Small intestine (tissue), 7 donors: ENCODE data around the gene FSIP1. TPM values are rescaled to one million over a fixed set of nuclear protein-coding genes. Genes with fewer than 3 reads are reported as not detected.
A peak's percentile ranks its signal among the peaks of the same experiment; 100 is the strongest.

Experiments
- DNase-seq, 2 donors: peaks; one replicate each; pipeline versions ENCODE4 v3.0.0 to v3.0.0-alpha.2; 2013
- FAIRE-seq: peaks from 2 replicates; lab custom pipeline; 2012; peaks lifted over from hg19 to GRCh38; lab: Jason Lieb, UNC
- H3K27ac ChIP-seq, 3 donors: one replicate each; pipeline ENCODE4 v1.5.1; 2013; ENCODE audit warnings: low read length in 2 of 3, mild to moderate bottlenecking in 2 of 3, control low read depth in 1 of 3, inconsistent platforms in 1 of 3, low read depth in 1 of 3, moderate library complexity in 1 of 3
- H3K27me3 ChIP-seq, 3 donors: one replicate each; pipeline ENCODE4 v1.6.1; 2013; ENCODE audit warnings: low read length in 3 of 3, inconsistent platforms in 1 of 3; ENCODE audit not compliant: control insufficient read depth in 3 of 3, insufficient read depth in 3 of 3
- H3K36me3 ChIP-seq, 3 donors: one replicate each; pipeline ENCODE4 v1.6.1; 2013; ENCODE audit warnings: low read length in 3 of 3, inconsistent platforms in 1 of 3, low read depth in 1 of 3, mild to moderate bottlenecking in 1 of 3, moderate library complexity in 1 of 3; ENCODE audit not compliant: control insufficient read depth in 3 of 3, insufficient read depth in 2 of 3
- H3K4me1 ChIP-seq, 3 donors: one replicate each; pipeline ENCODE4 v1.6.1; 2013; ENCODE audit warnings: low read length in 2 of 3, inconsistent platforms in 1 of 3, low read depth in 1 of 3, mild to moderate bottlenecking in 1 of 3, moderate library complexity in 1 of 3; ENCODE audit not compliant: control insufficient read depth in 3 of 3, insufficient read depth in 2 of 3
- H3K4me3 ChIP-seq, 3 donors: one replicate each; pipeline ENCODE4 v1.5.1; 2013; ENCODE audit warnings: low read length in 3 of 3, control low read depth in 1 of 3, inconsistent platforms in 1 of 3, low read depth in 1 of 3, mild to moderate bottlenecking in 1 of 3, moderate library complexity in 1 of 3
- H3K9me3 ChIP-seq, 2 donors: one replicate each; pipeline ENCODE4 v1.6.1; 2013; ENCODE audit warnings: low read depth in 1 of 2, low read length in 1 of 2; ENCODE audit not compliant: control insufficient read depth in 2 of 2, insufficient read depth in 1 of 2
- WGBS, 3 donors: extraction: QIAGEN DNeasy Blood & Tissue Kit; methylation state at CpG; one replicate each; pipeline ENCODE4 v1.1.7; 2013; 5-methylcytosine and 5-hydroxymethylcytosine counted together
- polyA plus RNA-seq, 4 donors: library from polyadenylated mRNA; stranded (reverse) in 3 of 4; unstranded in 1 of 4; fragments of 200-250 nt in 3 of 4; fragments of 120-200 nt in 1 of 4; gene quantifications; one replicate each; pipeline versions ENCODE4 v1.2.1 to v1.2.3, GENCODE V29; 2013
- donor health status: healthy with polysubstance abuse.
- donor health status: control.
- donor health status: control.
- donor health status: Bipolar disorder and iron deficiency.
- donor health status: healthy.

The FSIP1 gene
- polyA plus RNA-seq, 4 donors, result 0.12 to 0.72 TPM; not detected in 2

DNA sequence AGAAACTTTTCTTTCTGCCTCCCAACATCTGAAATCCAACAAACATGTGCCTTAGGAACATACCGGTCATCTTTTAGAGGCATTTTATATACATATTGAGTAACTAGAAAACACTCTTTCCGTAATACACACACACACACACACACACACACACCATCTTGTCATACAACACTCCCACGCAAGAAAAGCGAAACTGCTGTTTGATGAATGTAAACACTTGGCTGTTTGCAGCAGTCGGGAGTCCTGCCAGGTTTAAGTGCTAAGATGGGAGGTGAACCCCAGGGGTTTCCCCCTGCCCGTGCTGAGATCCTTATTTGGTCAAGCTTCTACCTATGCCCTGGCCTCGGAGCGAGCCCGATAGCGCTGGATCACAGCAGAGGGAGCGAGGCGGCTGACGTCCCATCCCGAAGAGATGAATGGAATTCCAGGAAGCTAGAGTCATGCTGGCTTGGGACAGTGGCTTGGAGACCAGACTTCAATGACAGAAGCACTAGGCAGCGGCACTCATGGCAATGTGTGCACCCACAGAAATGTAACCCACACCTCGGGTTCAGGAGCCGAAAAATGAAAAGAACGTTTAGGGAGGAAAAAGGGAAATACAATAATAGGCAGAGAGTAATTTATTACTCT lies 203.0 kb downstream of the FSIP1 start:
- peak overlapping the region in 2 of 3 donors; percentile 78 to 80 for H3K27ac ChIP-seq
- peaks cover 0 to 31% (median 0%) of the 10 kb centered on the region in 3 donors for H3K27me3 ChIP-seq
- H3K36me3 ChIP-seq, result peaks cover 0 to 13% (median 0%) of the 10 kb centered on the region in 3 donors
- 33 to 50% (median 34%) methylated on average over 18 of the region's 18 CpGs for WGBS, 3 donors
- H3K4me1 ChIP-seq, result peaks cover 0 to 3% (median 0%) of the 10 kb centered on the region in 3 donors
- FAIRE-seq, result no peak
- H3K4me3 ChIP-seq, result peak overlapping the region in 2 of 3 donors; percentile 12 to 26
- peaks cover 0 to 8% of the 10 kb centered on the region in 2 donors for H3K9me3 ChIP-seq
- DNase-seq, result peak; percentile 29 to 50

GRCh38 chr15:39578851-39579486 lies 203.7 kb downstream of the FSIP1 start:
- no peak for FAIRE-seq
- H3K27ac ChIP-seq, result peak overlapping the region in 2 of 3 donors; percentile 78 to 80

DNA sequence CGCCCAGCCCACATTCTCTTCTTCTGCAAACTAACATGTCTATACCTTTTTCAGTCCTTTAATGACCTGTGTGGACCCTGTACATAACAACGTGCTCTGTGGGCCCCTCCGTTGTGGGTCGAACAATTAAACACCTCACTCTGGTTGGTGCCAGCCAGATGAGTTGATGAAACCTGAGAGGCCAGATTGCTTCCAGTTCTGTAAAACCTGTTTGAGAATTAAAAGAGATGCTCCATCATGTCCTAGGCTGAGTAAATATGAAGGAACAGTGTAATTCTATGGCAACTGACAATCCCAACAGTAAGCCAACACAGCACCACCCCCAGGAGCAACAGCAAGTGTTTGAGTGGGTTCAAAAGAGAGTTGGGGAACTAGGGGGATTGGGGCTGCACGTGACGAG lies 207.5 kb downstream of the FSIP1 start:
- FAIRE-seq, result no peak
- DNase-seq, result no peak
- peaks cover 0 to 8% of the 10 kb centered on the region in 2 donors for H3K9me3 ChIP-seq
- no peak overlapping the region for H3K4me3 ChIP-seq
- peaks cover 0 to 3% (median 0%) of the 10 kb centered on the region in 3 donors for H3K4me1 ChIP-seq
- no peaks in the 10 kb centered on the region for H3K36me3 ChIP-seq
- peaks cover 0 to 11% (median 0%) of the 10 kb centered on the region in 3 donors for H3K27me3 ChIP-seq
- WGBS, 3 donors, result 82 to 92% (median 89%) methylated on average over 6 of the region's 6 CpGs
- no peak overlapping the region for H3K27ac ChIP-seq

More at GRCh38 chr15:39578851-39579486, 203.7 kb downstream of the FSIP1 start:
- peaks cover 0 to 31% (median 0%) of the 10 kb centered on the region in 3 donors for H3K27me3 ChIP-seq
- WGBS, 3 donors, result 67 to 77% (median 76%) methylated on average over 5 of the region's 5 CpGs
- H3K36me3 ChIP-seq, result peaks cover 0 to 11% (median 0%) of the 10 kb centered on the region in 3 donors
- peaks cover 0 to 8% of the 10 kb centered on the region in 2 donors for H3K9me3 ChIP-seq
- H3K4me1 ChIP-seq, result peaks cover 0 to 3% (median 0%) of the 10 kb centered on the region in 3 donors
- no peak overlapping the region for H3K4me3 ChIP-seq
- no peak for DNase-seq

- peaks cover 0 to under 1% of the 10 kb centered on the region in 2 donors for H3K9me3 ChIP-seq
- H3K4me3 ChIP-seq, result no peak overlapping the region
- H3K36me3 ChIP-seq, result no peaks in the 10 kb centered on the region
- H3K27ac ChIP-seq, result no peak overlapping the region
- H3K4me1 ChIP-seq, result peaks cover 0 to 3% (median 0%) of the 10 kb centered on the region in 3 donors
- FAIRE-seq (no peak), DNase-seq (no peak)
- H3K27me3 ChIP-seq, result peaks cover 0 to 4% (median 0%) of the 10 kb centered on the region in 3 donors
- WGBS, 3 donors, result 90 to 98% (median 95%) methylated on average over 1 of the region's 1 CpG
Observed at GRCh38 chr15:39574427-39574826, 208.2 kb downstream of the FSIP1 start.

DNA sequence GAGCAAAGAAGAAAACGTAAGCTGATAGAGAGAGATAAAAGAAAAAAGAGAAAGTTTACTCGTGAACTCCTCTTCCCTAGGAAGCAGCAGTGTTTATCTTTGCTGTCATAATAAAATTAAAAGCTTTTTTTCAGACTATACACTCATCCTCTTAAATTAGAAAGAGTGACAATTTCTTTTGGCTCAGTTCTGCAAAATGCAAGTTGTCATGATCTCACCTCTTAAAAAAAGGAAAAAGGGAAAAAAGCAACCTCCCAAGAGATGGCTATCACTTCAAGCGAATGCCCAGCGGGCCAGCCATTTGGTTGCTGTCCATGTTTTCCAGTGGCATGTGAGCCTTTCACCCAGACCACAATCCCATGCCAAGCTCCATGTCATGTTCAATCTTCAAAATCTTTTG lies 208.8 kb downstream of the FSIP1 start:
- Histone ChIP-seq H3K4me3 (no peak overlapping the region), H3K4me1 (no peaks in the 10 kb centered on the region), H3K27ac (no peak overlapping the region), H3K27me3 (peaks cover 0 to 3% (median 0%) of the 10 kb centered on the region in 3 donors), H3K36me3 (no peaks in the 10 kb centered on the region), H3K9me3 (no peaks in the 10 kb centered on the region)
- DNase-seq (no peak), FAIRE-seq (no peak)
- WGBS, 3 donors, result 60 to 75% (median 72%) methylated on average over 4 of the region's 4 CpGs

- Histone ChIP-seq H3K4me1 (no peaks in the 10 kb centered on the region), H3K36me3 (no peaks in the 10 kb centered on the region), H3K27me3 (peaks cover 0 to 3% (median 0%) of the 10 kb centered on the region in 3 donors), H3K4me3 (no peak overlapping the region), H3K27ac (no peak overlapping the region), H3K9me3 (no peaks in the 10 kb centered on the region)
- FAIRE-seq (no peak), DNase-seq (peak in 1 of 2 donors; percentile 21)
- WGBS, 3 donors, result 49 to 68% (median 60%) methylated on average over 2 of the region's 2 CpGs
Observed at GRCh38 chr15:39573287-39573686, 209.4 kb downstream of the FSIP1 start.

GRCh38 chr15:39565851-39566250 lies 216.8 kb downstream of the FSIP1 start:
- Histone ChIP-seq H3K4me1 (no peaks in the 10 kb centered on the region), H3K9me3 (no peaks in the 10 kb centered on the region), H3K27me3 (peaks cover 0 to 2% (median 0%) of the 10 kb centered on the region in 3 donors), H3K4me3 (no peak overlapping the region), H3K36me3 (no peaks in the 10 kb centered on the region), H3K27ac (no peak overlapping the region)
- DNase-seq (no peak), FAIRE-seq (no peak)
- 97% methylated on average over 2 of the region's 2 CpGs for WGBS, 3 donors

- H3K4me1 ChIP-seq, result no peaks in the 10 kb centered on the region
- H3K4me3 ChIP-seq, result no peak overlapping the region
- FAIRE-seq, result no peak
- no peak for DNase-seq
- no peak overlapping the region for H3K27ac ChIP-seq
- peaks cover 0 to 2% (median 0%) of the 10 kb centered on the region in 3 donors for H3K27me3 ChIP-seq
- 75 to 87% (median 79%) methylated on average over 4 of the region's 4 CpGs for WGBS, 3 donors
- no peaks in the 10 kb centered on the region for H3K9me3 ChIP-seq
- H3K36me3 ChIP-seq, result no peaks in the 10 kb centered on the region
Observed at GRCh38 chr15:39564972-39565665, 217.5 kb downstream of the FSIP1 start.
